Measurements from ENCODE around the gene CCDC51.

Gene CCDC51

DNA sequence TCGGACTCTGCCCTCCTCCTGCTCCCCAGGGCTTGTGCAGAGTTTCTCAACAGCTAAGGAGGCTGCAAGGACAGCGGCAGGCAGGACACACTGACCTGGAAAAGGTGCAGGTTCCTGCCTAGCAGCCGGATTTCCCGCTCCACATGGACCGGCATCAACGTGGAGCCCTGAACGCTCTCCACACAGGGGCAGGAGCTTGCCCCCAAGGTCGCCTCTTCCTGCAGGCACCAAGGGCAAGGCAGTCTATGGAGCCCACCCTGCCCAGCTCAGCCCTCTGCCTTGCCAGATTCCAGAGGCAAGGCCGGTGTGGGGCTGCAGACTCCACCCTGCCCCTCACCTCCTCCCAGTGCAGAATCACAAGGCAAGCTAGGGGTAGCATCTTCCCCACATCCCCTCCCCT lies 20.8 kb downstream of the CCDC51 start:
- DNase-seq (ENCODE audit: low spot score): no peak

GRCh38 chr3:48418651-48419050 lies 21.3 kb downstream of the CCDC51 start:
- no peak for DNase-seq (ENCODE audit: low spot score)

DNA sequence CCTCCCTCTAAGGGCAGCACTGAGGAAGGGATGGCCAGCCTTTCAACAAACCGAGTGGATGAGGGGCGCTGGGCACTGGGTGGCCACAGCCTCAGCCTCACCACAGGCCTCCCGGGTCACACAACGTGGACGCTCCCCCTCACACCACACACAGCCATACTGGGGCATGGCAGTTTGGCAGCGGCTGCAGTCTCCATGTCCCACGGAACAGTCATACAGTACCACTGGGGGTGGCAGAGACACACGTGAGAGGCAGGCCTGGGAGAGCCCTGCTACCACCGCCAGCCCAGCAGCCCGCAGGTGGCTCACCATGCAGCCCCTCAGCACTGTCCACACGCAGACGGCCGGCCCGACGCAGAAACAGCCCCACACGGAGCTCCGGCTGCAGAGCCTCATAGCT lies 21.8 kb downstream of the CCDC51 start:
- no peak for DNase-seq (ENCODE audit: low spot score)

- no peak for DNase-seq (ENCODE audit: low spot score)
These were observed 22.3 kb downstream of the CCDC51 start for GRCh38 chr3:48417529-48418108.

- no peak for DNase-seq (ENCODE audit: low spot score)
These were observed 23.4 kb downstream of the CCDC51 start for GRCh38 chr3:48416546-48416945.

- DNase-seq (ENCODE audit: low spot score): no peak
These were observed 23.8 kb downstream of the CCDC51 start for GRCh38 chr3:48416091-48416505.

- no peak for DNase-seq (ENCODE audit: low spot score)
These were observed 24.5 kb downstream of the CCDC51 start for GRCh38 chr3:48415251-48415953.

DNA sequence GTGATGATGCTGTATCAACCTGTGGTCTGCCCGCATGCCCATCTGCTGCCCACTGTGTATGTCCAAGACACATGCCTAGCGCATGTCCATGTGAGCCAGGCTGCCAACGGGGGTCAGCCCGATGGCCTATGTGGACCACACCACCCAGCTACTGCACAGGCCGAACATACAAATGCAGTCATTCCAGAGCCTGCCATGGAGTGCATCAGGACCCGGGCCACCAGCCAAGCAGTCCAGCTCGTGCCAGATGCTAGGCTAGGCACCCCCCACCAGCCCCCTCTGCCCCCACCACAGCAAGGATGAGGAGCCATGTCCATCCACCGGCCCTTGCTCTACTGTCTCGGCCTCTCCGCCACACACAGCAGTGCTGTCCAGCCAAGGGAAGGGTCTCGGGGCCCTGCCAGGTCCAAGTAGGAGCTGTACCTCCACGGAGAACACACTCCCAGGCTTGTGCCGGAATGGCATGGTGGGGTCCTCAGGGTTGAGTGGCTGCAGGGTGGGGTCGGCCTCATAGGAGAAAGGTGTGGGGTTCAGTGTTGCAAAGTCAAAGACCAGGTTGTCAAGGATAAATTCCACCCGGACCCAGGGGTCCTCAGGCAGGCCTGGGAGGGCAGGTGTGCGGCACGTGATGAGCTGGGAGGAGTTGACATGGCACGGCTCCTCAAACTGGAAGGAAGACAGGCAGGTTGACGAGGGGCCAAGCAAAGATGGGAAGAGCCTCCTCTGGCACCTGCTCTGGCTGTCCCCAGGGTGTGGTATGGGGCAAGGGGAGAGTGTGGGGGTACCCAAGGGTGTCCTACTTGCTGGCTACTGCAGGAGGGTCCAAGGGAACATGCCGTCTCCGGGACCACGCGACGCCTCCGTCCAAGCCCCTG lies 25.3 kb downstream of the CCDC51 start:
- DNase-seq (ENCODE audit: low spot score): no peak

DNA sequence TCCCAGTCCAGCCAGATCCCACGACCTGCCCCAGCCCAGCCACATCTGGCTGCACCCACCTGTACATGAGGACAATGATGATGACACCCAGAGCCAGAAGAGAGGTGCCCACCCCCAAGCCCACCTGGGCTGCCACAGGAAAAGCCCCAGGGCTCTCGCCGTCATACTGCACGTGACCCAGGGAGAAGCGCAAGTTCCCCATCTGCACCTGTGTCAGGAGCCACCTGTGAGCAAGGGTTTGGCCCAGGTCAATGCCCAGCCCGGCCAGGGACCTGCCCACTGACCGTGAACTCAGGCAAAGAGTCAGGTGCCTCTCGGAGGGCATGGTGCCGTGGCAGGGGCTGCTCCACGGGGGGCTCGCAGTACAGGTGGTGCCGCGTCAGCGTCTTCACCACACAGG lies 26.3 kb downstream of the CCDC51 start:
- no peak for DNase-seq (ENCODE audit: low spot score)

- DNase-seq (ENCODE audit: low spot score): no peak
These were observed 26.8 kb downstream of the CCDC51 start for GRCh38 chr3:48413086-48413485.

DNA sequence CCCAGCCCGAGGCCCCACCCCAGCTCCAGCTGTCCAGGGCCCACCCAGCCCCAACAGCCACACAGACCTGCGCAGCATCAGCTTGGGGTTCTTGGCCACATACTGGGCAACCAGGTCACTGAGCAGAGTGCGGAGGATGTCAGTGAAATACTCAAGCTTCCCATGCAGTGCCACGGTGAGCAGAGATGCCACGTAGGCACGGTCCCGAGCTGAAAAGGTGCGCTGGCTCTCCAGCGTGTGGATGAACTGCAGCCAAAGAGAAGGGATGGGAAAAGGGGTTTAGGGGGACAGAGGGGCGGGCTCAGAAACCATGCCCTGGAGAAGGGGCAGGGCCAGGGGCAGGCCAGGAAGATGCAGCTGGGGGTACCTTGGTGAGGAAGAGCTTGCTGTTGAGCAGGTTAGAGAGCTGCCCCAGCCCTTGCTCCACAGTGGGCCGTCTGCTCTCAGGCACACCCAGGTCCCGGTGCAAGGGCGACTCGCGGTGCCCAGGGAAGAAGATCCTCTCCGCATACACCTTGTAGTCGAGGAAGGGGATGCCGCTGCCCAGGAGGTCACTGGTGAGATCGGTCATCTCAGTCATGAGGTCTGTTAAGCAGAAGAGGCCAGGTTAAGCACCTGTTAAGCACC lies 27.4 kb downstream of the CCDC51 start:
- DNase-seq (ENCODE audit: low spot score): no peak

DNA sequence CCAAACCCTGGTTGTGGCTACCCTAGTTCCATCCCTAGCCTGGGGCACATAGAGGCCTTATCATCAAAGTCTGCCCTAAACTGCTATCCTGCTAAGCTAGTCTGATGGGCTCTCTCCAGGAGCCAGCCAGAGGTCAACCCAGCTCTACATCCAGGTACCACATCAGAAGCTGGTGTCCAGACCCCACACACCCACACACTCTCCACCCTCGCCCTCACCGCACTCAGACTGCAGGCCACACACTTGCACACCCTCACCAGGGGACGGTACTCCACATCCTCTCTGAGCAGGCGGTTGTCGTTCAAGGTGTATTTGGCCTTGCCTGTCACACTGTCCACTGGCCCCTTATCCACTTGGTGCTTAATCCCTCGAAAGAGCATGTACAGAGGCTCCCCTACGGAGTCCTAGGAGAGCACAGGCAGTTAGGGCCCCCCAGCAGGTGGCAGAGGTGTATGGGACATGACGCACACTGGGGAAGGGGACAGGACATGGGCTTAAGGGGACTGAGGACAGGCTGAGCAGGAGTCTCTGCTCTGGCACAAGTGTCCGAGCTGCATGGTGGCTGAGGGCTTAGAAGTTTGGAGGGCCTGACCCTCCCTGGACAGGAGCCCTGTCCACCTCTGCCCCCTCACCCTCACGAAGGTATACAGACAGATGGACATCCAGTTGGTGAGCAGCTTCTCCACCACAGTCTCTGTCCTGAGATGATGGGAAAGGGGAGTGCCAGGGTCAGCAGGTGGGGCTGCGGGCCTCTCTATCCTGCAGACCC lies 28.1 kb downstream of the CCDC51 start:
- DNase-seq (ENCODE audit: low spot score): peak; percentile 10

DNA sequence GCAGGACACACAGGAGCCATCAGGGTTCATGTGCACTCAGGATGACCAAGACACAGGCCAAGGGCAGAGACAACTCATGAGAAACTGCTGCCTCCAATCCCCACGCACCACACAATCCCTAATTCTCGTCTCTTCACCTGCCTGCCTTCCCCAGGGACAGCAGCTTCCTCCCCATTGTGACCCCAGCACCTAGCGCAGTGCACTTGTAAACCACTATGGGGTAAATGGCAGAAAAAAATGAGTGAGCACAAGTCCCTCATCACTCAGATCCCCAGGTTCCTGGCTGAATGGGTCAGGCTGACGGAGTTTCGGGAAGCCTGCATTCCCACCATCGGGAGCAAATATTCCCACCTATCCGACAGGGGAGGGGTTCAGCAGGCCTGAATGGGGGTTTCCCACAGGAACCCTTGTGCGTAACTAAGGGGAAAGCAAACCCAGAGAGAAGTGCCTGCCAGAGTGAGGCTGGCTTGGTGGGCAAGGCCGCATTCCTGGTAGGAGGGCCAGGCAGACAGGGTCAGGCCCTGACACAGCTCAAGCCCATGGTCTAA lies 28.8 kb downstream of the CCDC51 start:
- no peak for DNase-seq (ENCODE audit: low spot score)

DNA sequence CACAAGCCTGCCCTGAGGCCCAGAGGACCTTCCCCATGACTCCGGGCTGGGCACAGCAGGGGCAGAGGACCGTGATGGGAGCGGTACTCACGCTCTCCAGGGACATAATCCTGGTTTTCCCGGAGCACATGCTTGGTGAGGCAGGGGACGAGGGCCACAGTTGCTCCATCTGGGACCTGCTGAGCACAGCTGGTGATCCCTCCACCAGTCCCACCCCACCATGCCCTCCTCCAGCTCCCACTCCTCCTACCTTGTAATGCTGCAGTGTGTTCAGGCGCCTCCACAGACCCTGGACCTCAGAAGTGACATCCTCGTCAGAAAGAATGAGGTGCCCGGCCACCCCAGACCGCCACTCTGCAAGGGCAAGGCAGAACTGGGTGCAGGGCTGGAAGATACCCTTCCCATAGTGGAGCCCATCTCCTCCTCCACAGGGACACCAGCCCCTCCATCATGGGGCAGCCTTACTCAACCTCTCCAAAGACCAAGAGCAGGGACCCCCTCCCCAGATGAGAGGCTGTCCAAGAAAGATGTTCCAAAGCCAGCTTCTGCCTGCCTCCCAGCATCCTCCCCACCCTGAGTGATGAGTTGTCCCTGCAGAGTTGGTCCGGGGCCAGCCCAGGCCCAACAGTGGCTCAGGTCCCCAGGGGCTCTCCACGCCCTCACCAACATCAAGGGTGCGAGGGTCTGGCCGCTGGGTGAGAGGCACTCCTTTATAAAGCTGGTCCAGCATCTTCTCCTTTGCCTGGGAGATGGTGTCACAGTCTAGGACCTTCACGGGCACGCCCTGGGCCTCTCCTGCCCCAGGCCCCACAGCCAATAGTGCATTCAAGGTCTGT lies 29.5 kb downstream of the CCDC51 start:
- DNase-seq (ENCODE audit: low spot score): peak; percentile 8

- peak; percentile 5 for DNase-seq (ENCODE audit: low spot score)
These were observed 30.4 kb downstream of the CCDC51 start for GRCh38 chr3:48409291-48410201.

- peak; percentile 51 for DNase-seq (ENCODE audit: low spot score)
These were observed 31.1 kb downstream of the CCDC51 start for GRCh38 chr3:48408823-48409281.

DNA sequence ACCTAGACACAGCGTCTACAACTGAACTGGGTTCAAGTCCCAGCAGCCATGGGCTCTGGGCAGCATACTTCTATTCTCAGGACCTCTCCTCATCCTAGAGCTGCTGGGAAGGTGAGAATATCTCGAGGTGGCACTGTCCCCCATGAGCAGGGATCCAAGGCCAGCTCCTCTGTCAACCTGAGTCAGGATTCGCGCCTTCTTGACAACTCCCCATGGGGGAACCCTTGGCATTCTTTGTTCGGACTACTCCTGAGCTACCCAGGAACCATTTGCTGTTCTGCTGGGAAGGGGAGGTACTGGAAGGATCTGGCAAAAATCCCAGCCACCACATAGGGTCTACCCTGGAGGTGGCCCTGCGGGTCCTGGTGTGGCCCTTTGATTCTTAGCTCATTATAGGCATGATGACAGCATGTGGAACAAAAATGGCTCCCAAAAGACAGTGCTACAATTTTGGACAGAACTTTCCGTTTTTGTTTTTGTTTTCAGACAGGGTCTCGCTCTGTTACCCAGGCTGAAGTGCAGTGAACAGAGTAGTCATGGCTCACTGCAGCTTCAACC lies 32.3 kb downstream of the CCDC51 start:
- no peak for DNase-seq (ENCODE audit: low spot score)

DNA sequence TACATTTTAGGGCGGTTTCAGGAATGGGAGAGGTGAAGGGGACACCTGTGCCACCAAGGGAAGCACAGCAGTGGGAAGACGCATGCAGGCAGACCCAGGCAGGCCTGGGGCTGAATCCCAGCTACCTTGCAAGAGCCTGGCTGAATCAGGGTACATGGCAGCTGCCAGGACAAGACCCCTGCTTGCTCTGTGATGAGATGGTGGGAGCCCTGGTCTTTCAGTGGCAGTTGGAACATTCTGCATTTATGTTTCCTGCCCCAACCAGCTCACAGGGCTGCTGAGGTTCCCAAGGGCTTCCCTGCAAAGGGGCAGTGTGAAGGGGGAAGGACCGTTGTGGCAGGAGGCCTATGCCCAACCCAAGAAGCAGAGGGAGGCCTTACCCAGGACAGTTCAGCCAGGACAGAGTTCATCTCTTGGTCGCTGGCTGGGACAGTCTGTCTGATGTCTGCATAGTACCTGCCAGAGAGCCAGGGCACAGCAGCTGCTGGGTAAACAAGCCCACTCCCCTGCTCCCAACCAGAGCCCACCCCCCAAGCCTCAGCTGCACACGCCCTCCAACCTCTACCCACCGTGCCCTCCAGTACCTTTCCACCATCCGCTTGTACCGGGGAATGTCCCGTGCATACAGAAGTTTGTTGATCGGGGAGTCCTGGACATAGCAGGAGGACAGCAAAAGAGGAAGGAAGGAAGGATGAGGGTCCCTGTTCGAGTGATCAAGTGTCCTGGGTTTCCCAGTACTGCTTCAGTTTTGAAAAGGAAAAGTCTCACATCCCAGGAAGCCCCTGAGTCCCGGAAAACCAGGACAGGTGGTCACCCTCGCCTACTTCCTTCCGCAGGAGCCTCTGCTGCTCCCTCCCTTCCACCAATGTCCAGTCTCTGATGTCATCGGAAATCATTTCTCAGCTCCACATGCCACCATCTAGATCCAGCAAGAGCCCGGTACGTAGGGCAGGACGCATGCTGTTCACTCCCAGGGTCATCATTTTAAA lies 33.2 kb downstream of the CCDC51 start:
- DNase-seq (ENCODE audit: low spot score): peak; percentile 6

Data from HuH-7.5 (cell line).